Activated naive CD8-positive, alpha-beta T cell treated with anti-CD3 and anti-CD28 coated beads, Interleukin-2, amount 50 U/mL, for 24 hours (primary cell): ENCODE results near the gene MTHFD1L.
"Not testable (repeated sequence)": the region's sequence is repeated elsewhere in the genome, so short reads cannot be mapped to it uniquely, and the experiment has no call there.

Source experiments
- ATAC-seq: fragments of 150-1000 bp; cut with Tn5 transposase; one replicate; pipeline ENCODE4 v1.10.0; 2021
- DNase-seq: peaks from one replicate; pipeline ENCODE4 v3.0.0; 2021
- H3K27ac Mint-ChIP-seq: one replicate; pipeline ENCODE4 v1.8.0; 2021; ENCODE audit warnings: mild to moderate bottlenecking, mixed read lengths
- H3K27me3 Mint-ChIP-seq: one replicate; pipeline ENCODE4 v1.8.0; 2021; ENCODE audit warnings: mixed read lengths
- H3K36me3 Mint-ChIP-seq: one replicate; pipeline ENCODE4 v1.8.0; 2021; ENCODE audit warnings: low read depth, mixed read lengths
- H3K4me1 Mint-ChIP-seq: one replicate; pipeline ENCODE4 v1.8.0; 2021; ENCODE audit warnings: mixed read lengths
- H3K4me3 Mint-ChIP-seq: one replicate; pipeline ENCODE4 v1.8.0; 2021; ENCODE audit warnings: mild to moderate bottlenecking, moderate library complexity, mixed read lengths
- H3K9me3 Mint-ChIP-seq: one replicate; pipeline ENCODE4 v1.8.0; 2021; ENCODE audit warnings: mixed read lengths

MTHFD1L gene

DNA sequence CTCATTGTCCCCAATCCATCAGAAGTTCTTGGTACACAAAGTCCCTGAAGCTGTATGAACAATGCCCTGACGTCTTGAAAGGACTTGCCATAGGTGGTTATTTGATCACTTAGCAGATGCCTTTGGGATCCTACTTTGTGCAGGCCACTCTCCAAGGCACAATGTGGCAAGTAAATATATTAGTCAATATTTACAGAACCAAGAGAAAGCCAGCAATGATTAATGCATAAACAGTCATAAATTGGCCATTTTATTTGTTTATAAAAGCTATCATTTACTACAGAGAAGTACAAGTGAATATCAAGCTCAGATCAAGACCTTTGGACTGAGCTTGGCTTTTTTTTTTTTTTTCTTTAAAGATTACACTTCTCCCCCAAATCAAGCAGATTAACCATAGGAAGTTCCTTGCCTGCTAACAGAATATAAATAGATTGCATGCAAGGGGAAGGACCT, 161.8 kb downstream of the MTHFD1L start:
- no peaks in the 10 kb centered on the region for H3K27me3 Mint-ChIP-seq
- DNase-seq: no peak
- no peak overlapping the region for H3K27ac Mint-ChIP-seq
- no peak overlapping the region for H3K4me3 Mint-ChIP-seq
- peaks cover 8% of the 10 kb centered on the region for H3K4me1 Mint-ChIP-seq
- peaks cover 63% of the 10 kb centered on the region for H3K36me3 Mint-ChIP-seq
- H3K9me3 Mint-ChIP-seq: no peaks in the 10 kb centered on the region
- no peak for ATAC-seq

DNA sequence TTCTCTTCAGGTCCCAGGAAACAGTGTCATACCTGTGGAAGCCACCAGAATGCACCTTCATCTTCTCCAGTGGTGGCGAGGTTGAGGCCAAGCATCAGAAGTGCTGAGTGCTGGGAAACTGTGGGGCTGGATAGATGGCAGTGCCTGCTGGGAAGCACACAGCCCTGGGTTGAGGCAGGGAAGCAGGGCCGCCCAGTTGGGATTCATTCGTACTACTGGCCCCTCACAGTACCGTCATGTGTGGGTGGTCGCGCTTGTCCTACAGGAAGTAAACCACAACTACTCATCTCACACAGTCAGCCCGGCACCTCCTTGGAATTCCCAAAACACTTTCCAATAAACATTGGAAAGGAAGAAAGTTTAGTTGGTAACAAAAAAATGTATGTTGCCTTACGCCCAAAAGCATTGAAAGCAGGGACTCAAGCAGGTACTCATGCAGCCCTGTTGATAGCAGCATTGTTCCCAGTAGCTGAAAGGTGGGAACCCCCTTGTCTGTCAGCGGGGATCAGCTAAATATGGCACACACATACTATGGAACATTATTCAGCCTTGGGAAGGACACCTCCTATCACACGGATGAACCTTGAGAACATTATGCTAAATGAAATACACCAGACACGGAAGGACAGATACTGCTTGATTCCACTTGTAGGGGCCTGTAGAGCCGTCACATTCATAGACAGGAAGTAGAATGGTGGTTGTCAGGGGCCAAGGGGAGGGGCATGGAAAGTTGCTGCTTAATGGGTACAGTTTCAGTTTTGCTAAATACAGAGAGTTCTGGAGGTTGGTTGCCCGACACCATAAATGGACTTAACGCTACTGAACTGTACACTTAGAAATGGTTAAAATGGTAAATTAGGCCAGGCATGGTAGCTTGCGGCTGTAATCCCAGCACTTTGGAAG, 162.7 kb downstream of the MTHFD1L start:
- Mint-ChIP-seq H3K27me3 (no peaks in the 10 kb centered on the region), H3K4me3 (no peak overlapping the region), H3K9me3 (no peaks in the 10 kb centered on the region), H3K36me3 (peaks cover 63% of the 10 kb centered on the region), H3K27ac (no peak overlapping the region), H3K4me1 (peaks cover 8% of the 10 kb centered on the region)
- ATAC-seq (peak; percentile 64), DNase-seq (no peak)

GRCh38 chr6:151029970-151030369, 164.5 kb downstream of the MTHFD1L start:
- Mint-ChIP-seq H3K27me3 (no peaks in the 10 kb centered on the region), H3K36me3 (peaks cover 65% of the 10 kb centered on the region), H3K27ac (no peak overlapping the region), H3K4me1 (peaks cover 8% of the 10 kb centered on the region), H3K4me3 (no peak overlapping the region), H3K9me3 (no peaks in the 10 kb centered on the region)
- no peak for ATAC-seq
- DNase-seq: no peak

DNA sequence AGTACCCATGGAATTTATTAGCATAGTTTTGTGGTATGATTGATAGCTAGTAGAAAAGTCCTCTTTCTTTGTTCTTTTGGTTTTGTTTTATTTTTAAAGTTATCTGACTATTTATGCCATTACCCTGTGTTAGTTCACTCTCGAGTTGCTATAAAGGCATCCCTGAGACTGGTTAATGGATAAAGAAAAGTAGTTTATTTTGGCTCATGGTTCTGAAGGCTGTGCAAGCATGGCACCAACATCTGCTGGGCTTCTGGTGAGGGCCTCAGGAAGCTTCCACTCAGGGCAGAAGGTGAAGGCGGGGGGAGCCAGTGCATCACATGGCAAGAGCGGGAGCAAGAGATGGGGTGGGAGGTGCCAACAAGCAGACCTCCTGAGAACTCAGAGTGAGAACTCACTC, 166.5 kb downstream of the MTHFD1L start:
- ATAC-seq: no peak
- Mint-ChIP-seq H3K36me3 (peaks cover 71% of the 10 kb centered on the region), H3K27ac (no peak overlapping the region)

DNA sequence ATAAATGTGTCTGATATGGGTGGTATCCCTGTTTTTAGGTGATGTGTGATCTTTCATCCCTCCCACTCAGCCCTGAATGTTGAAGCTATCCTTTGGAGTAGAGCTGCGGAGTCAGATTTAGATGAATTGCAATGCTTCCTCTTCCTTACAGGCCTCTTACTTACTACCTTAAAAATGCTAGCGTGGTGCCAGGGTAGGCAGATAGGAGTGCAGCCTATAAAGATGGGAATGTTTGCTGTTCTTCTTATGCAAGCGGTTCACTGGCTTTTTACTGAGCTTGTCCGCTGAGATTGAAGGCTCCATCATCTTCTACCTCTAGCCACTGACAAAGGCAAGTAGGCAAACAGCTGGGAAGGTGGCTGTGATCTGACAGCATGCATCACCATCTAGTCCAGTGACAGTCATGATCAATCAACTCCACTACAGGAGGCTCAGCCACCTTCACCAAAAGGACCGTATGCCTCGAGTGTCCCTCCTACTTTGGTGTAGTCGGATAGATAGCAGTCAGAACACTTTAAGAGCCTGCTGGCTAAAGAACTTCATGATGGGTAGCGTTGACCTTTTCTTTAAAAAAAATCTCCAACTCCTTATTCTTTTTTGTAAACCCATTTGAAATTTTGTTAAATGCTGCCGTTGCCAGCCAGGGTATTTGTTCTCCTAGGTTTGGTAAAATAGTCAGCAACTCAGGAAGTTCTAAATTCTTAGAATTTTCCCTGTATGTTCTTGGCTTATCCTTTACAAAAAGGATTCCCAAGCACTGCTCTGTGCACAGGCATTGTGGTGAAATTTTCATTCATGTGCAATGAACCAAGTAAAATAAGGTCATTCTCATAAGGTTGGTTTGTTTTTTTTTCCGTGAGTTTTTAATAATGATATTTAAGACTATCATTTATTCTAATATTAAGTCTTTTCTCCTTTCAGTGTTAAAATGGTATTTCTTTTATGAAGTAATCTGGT, 169.6 kb downstream of the MTHFD1L start:
- Mint-ChIP-seq H3K4me3 (no peak overlapping the region), H3K27me3 (no peaks in the 10 kb centered on the region), H3K9me3 (no peaks in the 10 kb centered on the region), H3K27ac (no peak overlapping the region), H3K36me3 (peaks cover 70% of the 10 kb centered on the region), H3K4me1 (peaks cover 16% of the 10 kb centered on the region)
- no peak for ATAC-seq
- DNase-seq: no peak

More for the DNA sequence above, 166.5 kb downstream of the MTHFD1L start:
- peaks cover 18% of the 10 kb centered on the region for H3K4me1 Mint-ChIP-seq
- no peaks in the 10 kb centered on the region for H3K9me3 Mint-ChIP-seq
- no peak overlapping the region for H3K4me3 Mint-ChIP-seq
- DNase-seq: no peak
- no peaks in the 10 kb centered on the region for H3K27me3 Mint-ChIP-seq

GRCh38 chr6:151036211-151036721, 170.8 kb downstream of the MTHFD1L start:
- not testable (repeated sequence) for DNase-seq, H3K9me3 Mint-ChIP-seq, H3K4me3 Mint-ChIP-seq, H3K27me3 Mint-ChIP-seq, ATAC-seq
- Mint-ChIP-seq H3K4me1 (peaks cover 16% of the 10 kb centered on the region), H3K27ac (peak overlapping the region; percentile 71), H3K36me3 (peaks cover 75% of the 10 kb centered on the region)

DNA sequence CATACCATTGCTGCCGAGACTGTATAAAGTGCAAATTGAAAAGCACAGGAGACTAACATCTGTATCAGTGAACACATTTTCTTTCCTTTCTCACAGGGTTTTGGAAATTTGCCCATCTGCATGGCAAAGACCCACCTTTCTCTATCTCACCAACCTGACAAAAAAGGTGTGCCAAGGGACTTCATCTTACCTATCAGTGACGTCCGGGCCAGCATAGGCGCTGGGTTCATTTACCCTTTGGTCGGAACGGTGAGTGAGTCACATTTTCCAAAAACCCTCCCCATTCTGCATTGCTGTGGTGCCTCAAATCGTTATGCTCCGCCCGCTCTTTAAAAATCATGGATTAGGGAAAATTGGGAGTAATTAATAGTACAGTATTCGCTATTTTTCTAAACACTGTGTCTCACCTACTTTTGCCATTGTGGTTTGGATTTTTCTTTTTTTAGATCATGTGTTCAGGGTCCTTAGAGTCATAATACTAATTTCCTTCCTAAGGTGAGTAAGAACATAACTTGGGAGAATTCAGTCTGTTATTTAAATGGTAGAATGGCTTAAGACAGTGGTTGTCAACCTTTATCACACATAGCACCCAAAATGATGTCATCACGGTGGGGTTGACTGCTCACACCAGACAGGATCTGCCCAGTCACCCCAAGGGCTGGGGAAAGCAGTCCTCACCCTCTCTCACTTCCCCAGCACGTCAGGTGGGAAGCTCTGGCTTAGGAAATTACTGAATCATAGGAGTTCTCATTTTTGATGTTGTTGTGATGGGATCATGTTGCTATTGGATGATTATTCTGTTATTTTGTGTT, 171.6 kb downstream of the MTHFD1L start:
- Mint-ChIP-seq H3K27ac (peak overlapping the region; percentile 71), H3K9me3 (no peaks in the 10 kb centered on the region), H3K27me3 (no peaks in the 10 kb centered on the region), H3K4me1 (peaks cover 16% of the 10 kb centered on the region), H3K36me3 (peaks cover 71% of the 10 kb centered on the region), H3K4me3 (peak overlapping the region; percentile 4)
- ATAC-seq (no peak), DNase-seq (peak; percentile 18)

DNA sequence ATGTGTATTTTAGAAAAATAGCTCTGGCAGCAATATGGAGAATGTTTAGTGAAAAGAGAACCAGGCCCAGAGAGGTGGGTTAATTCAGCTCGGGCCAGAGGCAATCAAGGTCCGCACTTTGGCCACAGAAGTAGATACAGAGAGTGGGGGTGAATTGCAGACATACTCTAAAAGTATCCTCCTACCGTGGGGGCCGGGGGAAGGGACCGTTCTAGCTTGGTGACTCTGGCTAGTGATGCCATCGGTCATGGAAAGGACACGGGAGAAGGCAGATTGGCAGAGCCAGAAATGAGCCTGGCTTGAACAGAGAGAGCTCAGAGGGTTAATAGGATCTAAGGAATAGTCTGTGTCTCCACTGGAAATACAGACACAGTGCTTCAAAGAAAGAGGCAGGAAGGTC, 173.1 kb downstream of the MTHFD1L start:
- H3K4me3 Mint-ChIP-seq: no peak overlapping the region
- no peak overlapping the region for H3K27ac Mint-ChIP-seq
- no peak for ATAC-seq
- no peaks in the 10 kb centered on the region for H3K9me3 Mint-ChIP-seq
- H3K4me1 Mint-ChIP-seq: peaks cover 16% of the 10 kb centered on the region
- DNase-seq: no peak
- H3K36me3 Mint-ChIP-seq: peaks cover 69% of the 10 kb centered on the region
- no peaks in the 10 kb centered on the region for H3K27me3 Mint-ChIP-seq

GRCh38 chr6:151040888-151041521, 175.5 kb downstream of the MTHFD1L start:
- H3K4me3 Mint-ChIP-seq, DNase-seq, H3K27me3 Mint-ChIP-seq, H3K9me3 Mint-ChIP-seq, H3K27ac Mint-ChIP-seq, ATAC-seq: not testable (repeated sequence)
- peaks cover 16% of the 10 kb centered on the region for H3K4me1 Mint-ChIP-seq
- peaks cover 67% of the 10 kb centered on the region for H3K36me3 Mint-ChIP-seq

GRCh38 chr6:151041686-151042085, 176.2 kb downstream of the MTHFD1L start:
- no peak for ATAC-seq
- peaks cover 10% of the 10 kb centered on the region for H3K4me1 Mint-ChIP-seq
- H3K4me3 Mint-ChIP-seq: no peak overlapping the region
- no peaks in the 10 kb centered on the region for H3K9me3 Mint-ChIP-seq
- no peak overlapping the region for H3K27ac Mint-ChIP-seq
- DNase-seq: no peak
- H3K27me3 Mint-ChIP-seq: no peaks in the 10 kb centered on the region
- H3K36me3 Mint-ChIP-seq: peaks cover 66% of the 10 kb centered on the region

GRCh38 chr6:151042911-151043330, 177.4 kb downstream of the MTHFD1L start:
- peaks cover 64% of the 10 kb centered on the region for H3K36me3 Mint-ChIP-seq
- not testable (repeated sequence) for H3K4me1 Mint-ChIP-seq, H3K9me3 Mint-ChIP-seq, H3K27ac Mint-ChIP-seq, H3K4me3 Mint-ChIP-seq, H3K27me3 Mint-ChIP-seq, ATAC-seq, DNase-seq

DNA sequence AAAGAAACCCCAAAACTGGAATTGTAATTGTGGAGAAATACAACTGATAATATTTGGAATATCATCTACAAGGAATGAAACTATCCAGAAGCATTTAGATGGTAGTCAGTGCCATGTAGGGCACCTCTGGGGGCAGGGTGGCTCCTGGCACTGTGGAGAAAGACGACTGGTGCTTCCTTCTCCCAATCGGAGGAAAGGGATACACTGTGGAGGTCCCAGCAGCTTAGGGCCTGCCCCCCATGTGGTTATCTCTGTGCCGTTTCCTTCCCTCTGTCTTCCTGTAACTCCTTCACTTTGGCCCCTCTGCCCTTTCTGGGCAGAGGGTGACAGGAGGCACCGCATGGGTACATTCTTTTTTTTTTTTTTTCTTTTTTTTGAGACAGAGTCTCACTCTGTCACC, 178.4 kb downstream of the MTHFD1L start:
- no peaks in the 10 kb centered on the region for H3K4me1 Mint-ChIP-seq
- H3K27me3 Mint-ChIP-seq: no peaks in the 10 kb centered on the region
- H3K4me3 Mint-ChIP-seq: no peak overlapping the region
- peaks cover 6% of the 10 kb centered on the region for H3K9me3 Mint-ChIP-seq
- peaks cover 64% of the 10 kb centered on the region for H3K36me3 Mint-ChIP-seq
- DNase-seq (no peak), ATAC-seq (no peak)
- no peak overlapping the region for H3K27ac Mint-ChIP-seq
